Mononuclear cell (primary cell): Measurements from ENCODE around the gene IRF5. TPM values are rescaled to one million over a fixed set of nuclear protein-coding genes. Genes with fewer than 3 reads are reported as not detected.
"Not testable (repeated sequence)": the region's sequence is repeated elsewhere in the genome, so short reads cannot be mapped to it uniquely, and the experiment has no call there.

Experiments
- H3K27me3 ChIP-seq: 2 replicates; pipeline ENCODE4 v1.6.0; 2011; ENCODE audit warnings: low read length, control low read depth; ENCODE audit not compliant: insufficient read depth
- H3K4me1 ChIP-seq: 2 replicates; pipeline ENCODE4 v1.5.1; 2011; ENCODE audit warnings: mild to moderate bottlenecking, low read length, control low read depth; ENCODE audit not compliant: insufficient read depth
- H3K4me3 ChIP-seq: 2 replicates; pipeline ENCODE4 v1.5.1; 2011; ENCODE audit warnings: mild to moderate bottlenecking, low read length, moderate library complexity
- H3K9me3 ChIP-seq: 2 replicates; pipeline ENCODE4 v1.5.1; 2011; ENCODE audit warnings: low read depth, mild to moderate bottlenecking, control low read depth, low read length
- total RNA-seq: library from RNA; depleted of rRNA; stranded (reverse); fragments of >200 nt; gene quantifications from one replicate; pipeline ENCODE4 v1.2.3, GENCODE V29; 2012

IRF5 gene
- total RNA-seq, 1 donor, result 26.7 TPM

- Histone ChIP-seq H3K4me3 (no peak overlapping the region), H3K4me1 (no peaks in the 10 kb centered on the region), H3K9me3 (peaks cover 11% of the 10 kb centered on the region), H3K27me3 (no peaks in the 10 kb centered on the region)
Measured at GRCh38 chr7:128902761-128903585, 34.8 kb upstream of the IRF5 start.

GRCh38 chr7:128903621-128904361 is 33.9 kb upstream of the IRF5 start:
- no peaks in the 10 kb centered on the region for H3K27me3 ChIP-seq
- H3K9me3 ChIP-seq, result peaks cover 10% of the 10 kb centered on the region
- H3K4me3 ChIP-seq, result no peak overlapping the region
- H3K4me1 ChIP-seq, result no peaks in the 10 kb centered on the region

DNA sequence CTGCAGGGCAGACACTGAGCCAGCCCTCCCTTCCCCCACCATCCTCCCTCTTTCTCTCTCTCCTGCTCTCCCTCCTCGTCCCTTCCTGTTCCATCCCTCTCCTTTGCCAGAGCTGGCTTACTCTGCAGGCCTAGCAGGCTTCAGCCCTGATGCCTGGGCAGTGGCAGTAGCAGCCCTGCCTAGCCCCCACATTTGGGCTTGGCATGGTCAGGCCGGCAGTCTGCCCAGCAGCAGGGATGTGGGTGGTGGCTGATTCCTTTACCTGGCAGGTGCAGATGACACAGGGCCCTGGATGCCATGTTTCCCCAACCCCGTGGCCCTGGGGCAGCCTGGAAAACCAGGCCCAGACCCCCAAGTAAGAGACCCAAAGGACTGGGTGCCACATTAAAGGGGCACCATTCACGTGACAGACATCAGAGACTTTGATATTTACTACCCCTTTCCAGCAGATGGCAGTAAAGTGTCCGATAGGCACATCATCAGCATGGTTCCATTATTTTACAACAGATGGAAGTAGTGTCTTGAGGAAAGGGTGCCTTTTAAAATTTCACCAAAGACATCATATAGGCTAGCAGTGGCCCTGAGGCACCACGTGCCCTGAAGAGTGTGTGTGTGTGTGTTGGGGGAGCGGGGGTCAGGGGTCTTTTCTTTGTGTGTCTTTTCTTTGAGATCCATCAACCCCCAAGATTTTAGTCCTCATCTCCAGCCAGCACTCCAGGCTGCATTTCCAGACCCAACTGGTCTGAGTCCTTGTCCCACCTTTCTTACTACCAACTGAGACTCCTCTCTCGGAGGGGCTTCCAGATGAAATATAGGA is 33.1 kb upstream of the IRF5 start:
- peaks cover 2% of the 10 kb centered on the region for H3K9me3 ChIP-seq
- H3K4me1 ChIP-seq, result no peaks in the 10 kb centered on the region
- peaks cover 6% of the 10 kb centered on the region for H3K27me3 ChIP-seq
- H3K4me3 ChIP-seq, result no peak overlapping the region

GRCh38 chr7:128906001-128906765 is 31.5 kb upstream of the IRF5 start:
- no peak overlapping the region for H3K4me3 ChIP-seq
- peaks cover 20% of the 10 kb centered on the region for H3K27me3 ChIP-seq
- H3K9me3 ChIP-seq, result no peaks in the 10 kb centered on the region
- no peaks in the 10 kb centered on the region for H3K4me1 ChIP-seq

DNA sequence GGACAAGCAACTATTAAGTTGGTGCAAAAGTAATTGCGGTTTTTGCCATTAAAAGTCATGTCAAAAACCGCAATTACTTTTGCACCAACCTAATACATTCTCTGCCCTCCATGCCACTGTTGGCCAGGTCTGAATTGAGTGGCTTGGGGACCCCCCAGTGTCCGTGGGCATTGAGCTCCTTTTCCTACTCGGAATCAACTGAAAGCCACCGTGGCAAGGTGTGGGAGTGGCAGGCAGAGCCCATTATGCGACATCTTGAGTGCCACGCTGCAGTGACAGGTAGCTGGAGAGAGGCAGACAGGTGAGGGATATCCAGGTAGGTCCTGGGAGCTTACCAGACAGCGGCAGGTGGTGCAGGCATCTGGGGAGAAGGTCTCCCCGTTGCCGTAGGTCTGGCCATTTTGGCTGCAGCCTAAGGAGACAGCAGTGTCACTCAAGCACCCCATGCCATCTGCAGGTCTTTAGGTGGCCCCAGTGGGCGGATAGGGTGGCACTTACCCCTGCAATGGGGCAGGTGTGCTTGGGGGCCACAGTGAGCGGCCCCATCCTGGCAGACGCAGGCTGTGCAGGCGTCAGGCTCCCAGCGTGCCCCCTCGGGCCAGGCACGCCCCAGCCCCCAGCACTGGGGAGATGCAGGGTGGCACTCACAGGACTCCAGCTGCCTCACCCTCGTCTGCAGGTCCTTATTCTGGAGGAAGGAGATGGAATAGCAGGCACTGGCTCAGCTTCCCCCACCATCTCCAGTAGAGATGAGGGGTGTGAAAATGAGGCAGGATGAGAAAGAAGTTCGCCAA is 30.8 kb upstream of the IRF5 start:
- Histone ChIP-seq H3K9me3 (no peaks in the 10 kb centered on the region), H3K4me1 (no peaks in the 10 kb centered on the region), H3K27me3 (peaks cover 20% of the 10 kb centered on the region), H3K4me3 (no peak overlapping the region)

- H3K27me3 ChIP-seq, result peaks cover 21% of the 10 kb centered on the region
- no peaks in the 10 kb centered on the region for H3K9me3 ChIP-seq
- no peaks in the 10 kb centered on the region for H3K4me1 ChIP-seq
- no peak overlapping the region for H3K4me3 ChIP-seq
Measured at GRCh38 chr7:128908750-128909624, 28.7 kb upstream of the IRF5 start.

- Histone ChIP-seq H3K9me3 (no peaks in the 10 kb centered on the region), H3K4me1 (no peaks in the 10 kb centered on the region), H3K27me3 (peaks cover 29% of the 10 kb centered on the region), H3K4me3 (no peak overlapping the region)
Measured at GRCh38 chr7:128909625-128910568, 27.8 kb upstream of the IRF5 start.

DNA sequence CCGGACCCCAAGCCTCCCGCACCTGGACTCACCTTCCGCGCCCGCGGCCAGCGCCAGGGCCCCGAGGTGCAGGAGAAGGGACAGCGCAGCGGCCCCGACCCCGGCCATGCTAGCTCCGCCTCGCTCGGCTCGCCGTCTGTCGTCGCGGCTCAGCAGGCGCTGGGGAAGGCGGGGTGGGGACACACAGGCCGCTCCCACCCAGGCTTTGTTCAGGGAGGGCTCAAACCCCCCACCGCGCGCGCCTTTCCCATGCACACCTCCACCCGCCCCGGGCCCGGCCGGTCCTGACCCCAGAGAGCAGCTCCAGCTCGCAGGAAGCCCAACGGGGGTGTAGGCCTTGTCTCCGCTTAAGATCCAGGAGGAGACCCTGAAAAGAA is 27.2 kb upstream of the IRF5 start, which contains the start of gene KCP:
KCP (minus strand) TSS at position 141 of the 377 bp plus-strand sequence; CDS start at position 108, 33 bp downstream.
- H3K4me3 ChIP-seq, result no peak within 1 kb of the TSS
- peaks cover 4% of the 10 kb centered on the region for H3K4me1 ChIP-seq
- peaks cover 31% of the 10 kb centered on the region for H3K27me3 ChIP-seq
- no peaks in the 10 kb centered on the region for H3K9me3 ChIP-seq

GRCh38 chr7:128911423-128912031 is 26.2 kb upstream of the IRF5 start:
- H3K4me3 ChIP-seq, result no peak overlapping the region
- no peaks in the 10 kb centered on the region for H3K9me3 ChIP-seq
- peaks cover 4% of the 10 kb centered on the region for H3K4me1 ChIP-seq
- peaks cover 34% of the 10 kb centered on the region for H3K27me3 ChIP-seq

DNA sequence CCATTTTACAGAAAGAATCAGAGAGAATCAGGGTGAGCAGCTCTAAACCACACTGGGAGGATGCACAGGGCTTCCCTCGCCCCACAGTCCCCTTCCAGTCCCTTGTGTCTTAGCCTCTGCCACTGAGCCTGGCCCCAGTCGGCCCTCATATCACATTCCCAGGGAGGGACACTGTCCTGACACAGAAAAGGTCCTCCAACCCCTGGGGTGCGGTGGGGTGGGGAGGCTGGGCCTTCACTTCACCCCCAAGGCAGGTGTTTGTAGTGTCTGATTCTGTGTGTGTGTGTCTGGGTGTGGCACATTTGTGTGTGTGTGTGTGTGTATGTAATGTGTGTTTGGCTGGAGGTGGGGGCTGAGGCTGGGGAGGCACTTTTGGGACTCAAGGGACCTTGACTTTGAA is 25.4 kb upstream of the IRF5 start:
- Histone ChIP-seq H3K4me1 (peaks cover 4% of the 10 kb centered on the region), H3K4me3 (no peak overlapping the region), H3K27me3 (peaks cover 34% of the 10 kb centered on the region), H3K9me3 (no peaks in the 10 kb centered on the region)

DNA sequence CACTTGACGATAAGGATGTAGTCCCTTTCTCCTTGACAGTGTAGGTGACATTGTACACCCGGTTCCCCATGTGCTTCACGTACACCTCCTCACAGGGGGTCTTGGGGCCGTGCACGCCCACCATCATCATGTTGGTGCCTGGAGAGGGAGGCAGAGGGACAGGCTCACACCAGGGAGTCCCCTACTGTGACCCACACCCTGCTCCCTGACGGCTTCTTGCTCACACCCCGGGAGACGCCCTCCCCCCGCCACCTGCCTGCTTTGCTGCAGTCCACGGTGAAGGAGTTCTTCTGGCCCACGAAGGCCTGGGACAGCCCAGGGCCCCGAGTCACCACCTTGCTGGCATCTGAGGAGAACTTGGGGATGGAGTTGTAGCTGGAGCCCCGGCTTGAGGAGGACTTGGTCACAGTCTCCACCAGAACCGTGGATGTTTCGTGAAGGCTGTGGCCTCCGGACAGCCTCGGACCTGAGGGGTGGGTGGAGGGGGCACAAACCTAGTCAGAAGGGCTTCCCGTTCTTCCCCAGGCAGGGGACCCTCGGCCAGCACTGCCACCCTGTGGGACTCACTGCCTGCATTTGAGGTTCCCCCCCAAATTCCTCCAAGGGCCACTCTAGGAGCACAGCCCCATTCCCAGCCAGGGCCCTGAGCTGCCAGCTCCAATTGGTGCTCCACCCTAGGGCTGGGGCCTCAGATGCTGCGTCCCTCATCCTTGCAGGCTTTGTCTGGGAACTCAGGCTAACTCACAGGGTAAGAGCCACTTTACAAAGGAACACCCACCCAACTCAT is 24.8 kb upstream of the IRF5 start:
- not testable (repeated sequence) for H3K4me3 ChIP-seq, H3K9me3 ChIP-seq, H3K4me1 ChIP-seq
- H3K27me3 ChIP-seq, result peaks cover 34% of the 10 kb centered on the region
